A673 (cell line): ENCODE results near the gene PAF1.

Source experiments
- EZH2 ChIP-seq: fragments of 200-600 bp; sonication (generic); IDR thresholded peaks from 2 replicates; pipeline ENCODE4 v1.6.1; 2017; ENCODE audit warnings: borderline replicate concordance, low read depth, mild to moderate bottlenecking, mixed read lengths, antibody characterized with exemption, low read length; ENCODE audit not compliant: poor library complexity, severe bottlenecking
- TF ChIP-seq, protein P1 (sequence below): fragments of 300-800, 200-600 bp; sonication (generic); conservative IDR thresholded peaks from 2 replicates; pipeline ENCODE4 v1.5.1; 2017; ENCODE audit warnings: low read depth, mild to moderate bottlenecking, antibody characterized with exemption, low read length, moderate library complexity, mixed read lengths

DNA sequence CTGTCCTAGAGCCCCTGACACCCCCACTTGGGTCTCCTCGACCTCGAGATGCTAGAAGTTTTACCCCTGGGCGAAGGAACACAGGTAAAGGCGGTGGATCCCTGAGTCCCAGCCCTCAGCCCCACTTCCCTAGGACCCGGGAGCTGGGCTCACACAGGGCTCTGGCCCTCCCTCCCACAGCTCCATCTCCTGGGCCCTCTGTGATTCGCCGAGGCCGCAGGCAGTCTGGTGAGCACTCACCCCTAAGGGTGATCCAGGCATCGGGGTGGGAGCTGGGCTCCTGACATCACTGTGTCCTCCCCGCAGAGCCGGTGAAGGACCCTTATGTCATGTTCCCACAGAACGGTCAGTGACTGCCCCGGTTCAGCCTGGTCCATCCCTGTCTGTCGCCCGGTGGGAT, 29.9 kb upstream of the PAF1 start:
- no peak for TF ChIP-seq EZH2
- TF ChIP-seq, protein P1, sequence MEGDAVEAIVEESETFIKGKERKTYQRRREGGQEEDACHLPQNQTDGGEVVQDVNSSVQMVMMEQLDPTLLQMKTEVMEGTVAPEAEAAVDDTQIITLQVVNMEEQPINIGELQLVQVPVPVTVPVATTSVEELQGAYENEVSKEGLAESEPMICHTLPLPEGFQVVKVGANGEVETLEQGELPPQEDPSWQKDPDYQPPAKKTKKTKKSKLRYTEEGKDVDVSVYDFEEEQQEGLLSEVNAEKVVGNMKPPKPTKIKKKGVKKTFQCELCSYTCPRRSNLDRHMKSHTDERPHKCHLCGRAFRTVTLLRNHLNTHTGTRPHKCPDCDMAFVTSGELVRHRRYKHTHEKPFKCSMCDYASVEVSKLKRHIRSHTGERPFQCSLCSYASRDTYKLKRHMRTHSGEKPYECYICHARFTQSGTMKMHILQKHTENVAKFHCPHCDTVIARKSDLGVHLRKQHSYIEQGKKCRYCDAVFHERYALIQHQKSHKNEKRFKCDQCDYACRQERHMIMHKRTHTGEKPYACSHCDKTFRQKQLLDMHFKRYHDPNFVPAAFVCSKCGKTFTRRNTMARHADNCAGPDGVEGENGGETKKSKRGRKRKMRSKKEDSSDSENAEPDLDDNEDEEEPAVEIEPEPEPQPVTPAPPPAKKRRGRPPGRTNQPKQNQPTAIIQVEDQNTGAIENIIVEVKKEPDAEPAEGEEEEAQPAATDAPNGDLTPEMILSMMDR = no peak
